Measurements from ENCODE around the gene ARID3A.
"Not testable (repeated sequence)": the region's sequence is repeated elsewhere in the genome, so short reads cannot be mapped to it uniquely, and the experiment has no call there.

Gene ARID3A

DNA sequence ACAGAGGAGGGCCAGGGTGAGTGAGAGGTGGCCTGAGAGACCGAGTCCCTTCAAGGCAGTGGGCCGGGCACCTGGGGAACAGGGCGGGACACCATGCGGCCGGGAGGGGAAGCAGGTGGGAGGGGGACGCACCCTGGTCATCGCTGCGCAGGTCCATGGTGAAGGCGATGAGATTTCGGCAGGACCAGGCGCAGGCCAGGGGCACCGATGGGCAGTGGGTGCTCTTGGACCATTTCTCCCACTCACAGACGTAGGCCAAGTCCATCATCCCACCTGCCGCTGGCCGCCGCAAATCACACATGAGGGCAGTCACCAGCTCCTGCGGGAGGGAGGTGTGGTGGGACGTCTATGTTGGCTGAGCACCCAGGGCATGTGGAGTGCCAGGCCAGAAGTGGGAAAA is 35.0 kb upstream of the ARID3A start:
- DNase-seq (ENCODE audit: insufficient read length, low spot score), result no peak
- FAIRE-seq, result no peak
- no peak for TF ChIP-seq POLR2A (IDR thresholded peaks at IDR 0.05; ENCODE audit: low read depth, low read length)
- TF ChIP-seq POU2F2 (IDR thresholded peaks at IDR 0.05; ENCODE audit: low read depth, low read length), result no peak
- no peak for TF ChIP-seq SPI1 (IDR thresholded peaks at IDR 0.05; ENCODE audit: low read depth, low read length)
- TF ChIP-seq PAX5 (IDR thresholded peaks at IDR 0.05; ENCODE audit: insufficient read depth, low read length, severe bottlenecking), result no peak
- TF ChIP-seq POLR2AphosphoS5 (IDR thresholded peaks at IDR 0.05; ENCODE audit: low read depth, low read length), result no peak

- DNase-seq (ENCODE audit: insufficient read length, low spot score); FAIRE-seq: not testable (repeated sequence)
These were observed 34.2 kb upstream of the ARID3A start for GRCh38 chr19:891421-892200.

DNA sequence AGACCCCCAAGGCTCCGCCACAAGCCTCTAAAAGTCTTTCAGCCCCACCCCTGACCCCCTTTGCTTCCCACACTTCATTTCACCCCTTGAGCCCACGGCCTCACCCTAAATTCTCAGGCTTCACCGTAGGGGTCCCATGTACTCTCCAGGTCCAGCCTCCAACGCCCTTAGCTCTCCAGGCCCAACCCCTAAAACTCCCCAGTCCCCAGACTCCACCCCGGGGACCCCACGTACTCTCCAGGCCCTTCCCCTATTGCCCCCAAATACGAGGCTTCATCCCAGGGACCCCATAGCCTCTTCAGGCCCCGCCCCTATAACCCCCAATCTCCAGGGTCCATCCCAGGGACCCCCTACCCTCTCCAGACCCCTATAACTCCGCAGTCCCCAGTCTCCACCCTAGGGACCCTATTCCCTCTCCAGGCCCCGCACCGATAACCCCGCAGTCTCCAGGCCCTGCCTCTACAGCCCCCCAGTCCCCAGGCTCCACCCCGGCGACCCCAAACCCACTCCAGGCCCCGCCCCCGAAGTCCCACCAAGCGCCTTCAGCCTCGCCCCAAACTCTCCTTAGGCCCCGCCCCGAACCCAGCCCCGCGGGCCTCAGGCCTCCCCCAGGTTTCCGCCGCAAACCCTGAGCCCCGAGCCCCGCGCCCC is 33.5 kb upstream of the ARID3A start:
- FAIRE-seq, result no peak
- no peak for DNase-seq (ENCODE audit: insufficient read length, low spot score)
- TF ChIP-seq POU2F2 (IDR thresholded peaks at IDR 0.05; ENCODE audit: low read depth, low read length), result no peak

GRCh38 chr19:892894-893689 is 32.7 kb upstream of the ARID3A start, which contains the start of the genes MED16 and RNU6-9:
Gene MED16, minus strand, starts transcription at chr19:893187. Its CDS starts 2,056 bp downstream, at chr19:891131.
Gene RNU6-9, plus strand, starts transcription at chr19:893484.
- FAIRE-seq (peak; percentile 94), DNase-seq (ENCODE audit: insufficient read length, low spot score) (peak; percentile 99)
- TF ChIP-seq PAX5 (IDR thresholded peaks at IDR 0.05; ENCODE audit: insufficient read depth, low read length, severe bottlenecking) (no peak), POLR2A (IDR thresholded peaks at IDR 0.05; ENCODE audit: low read depth, low read length) (no peak), SPI1 (IDR thresholded peaks at IDR 0.05; ENCODE audit: low read depth, low read length) (no peak), POLR2AphosphoS5 (IDR thresholded peaks at IDR 0.05; ENCODE audit: low read depth, low read length) (0 out of 2 replicates have a peak, but pooled peaks have one; percentile 51), POU2F2 (IDR thresholded peaks at IDR 0.05; ENCODE audit: low read depth, low read length) (peak; percentile 99), TAF1 (IDR thresholded peaks at IDR 0.05; ENCODE audit: low read depth, low read length) (0 out of 2 replicates have a peak, but pooled peaks have one; percentile 48)

DNA sequence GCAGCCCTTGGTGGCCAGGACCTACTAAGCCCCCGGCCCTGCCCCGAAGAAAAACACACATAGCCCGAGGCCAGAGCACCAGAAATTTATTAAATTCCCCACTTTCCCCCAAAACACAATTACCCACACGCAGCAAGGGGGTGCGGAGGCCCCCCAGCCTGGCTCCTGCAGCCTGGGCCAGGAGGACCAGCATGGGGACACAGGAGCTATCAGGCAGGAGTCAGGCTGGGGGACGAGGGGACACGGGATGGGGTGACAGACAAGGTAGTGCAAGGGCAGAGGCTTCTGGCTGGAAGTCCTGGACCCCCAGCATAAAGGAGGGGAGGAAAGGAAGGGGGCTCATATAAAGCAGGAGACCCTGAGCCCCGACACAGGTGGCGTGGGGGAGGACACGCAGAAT is 29.4 kb upstream of the ARID3A start:
- TF ChIP-seq POLR2A (IDR thresholded peaks at IDR 0.05; ENCODE audit: low read depth, low read length), result no peak
- no peak for TF ChIP-seq PAX5 (IDR thresholded peaks at IDR 0.05; ENCODE audit: insufficient read depth, low read length, severe bottlenecking)
- no peak for TF ChIP-seq TAF1 (IDR thresholded peaks at IDR 0.05; ENCODE audit: low read depth, low read length)
- TF ChIP-seq POU2F2 (IDR thresholded peaks at IDR 0.05; ENCODE audit: low read depth, low read length), result no peak
- TF ChIP-seq SPI1 (IDR thresholded peaks at IDR 0.05; ENCODE audit: low read depth, low read length), result no peak
- no peak for TF ChIP-seq POLR2AphosphoS5 (IDR thresholded peaks at IDR 0.05; ENCODE audit: low read depth, low read length)
- DNase-seq (ENCODE audit: insufficient read length, low spot score) (no peak), FAIRE-seq (no peak)

DNA sequence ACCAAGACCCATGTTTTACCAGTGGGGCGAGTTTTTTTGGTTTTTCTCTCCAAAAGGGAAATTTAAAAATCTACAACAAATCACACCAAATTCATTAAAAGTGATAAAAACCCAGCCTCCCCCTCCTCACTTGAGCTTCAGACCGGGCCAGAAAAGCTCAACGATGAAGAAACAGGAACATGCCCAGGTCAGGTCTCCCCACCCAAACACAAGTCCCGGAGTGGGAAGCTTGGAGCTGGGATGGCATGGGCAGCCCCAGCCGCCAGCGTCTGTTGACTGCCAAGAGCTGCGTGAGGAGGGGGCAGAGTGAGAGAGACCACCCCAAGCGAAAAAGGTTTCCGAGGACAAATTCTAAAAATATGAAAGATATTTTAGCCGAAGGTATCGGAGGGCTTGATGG is 28.8 kb upstream of the ARID3A start:
- TF ChIP-seq PAX5 (IDR thresholded peaks at IDR 0.05; ENCODE audit: insufficient read depth, low read length, severe bottlenecking) (no peak), POLR2A (IDR thresholded peaks at IDR 0.05; ENCODE audit: low read depth, low read length) (no peak), POLR2AphosphoS5 (IDR thresholded peaks at IDR 0.05; ENCODE audit: low read depth, low read length) (no peak), SPI1 (IDR thresholded peaks at IDR 0.05; ENCODE audit: low read depth, low read length) (no peak), POU2F2 (IDR thresholded peaks at IDR 0.05; ENCODE audit: low read depth, low read length) (no peak), TAF1 (IDR thresholded peaks at IDR 0.05; ENCODE audit: low read depth, low read length) (no peak)
- no peak for DNase-seq (ENCODE audit: insufficient read length, low spot score)
- no peak for FAIRE-seq

DNA sequence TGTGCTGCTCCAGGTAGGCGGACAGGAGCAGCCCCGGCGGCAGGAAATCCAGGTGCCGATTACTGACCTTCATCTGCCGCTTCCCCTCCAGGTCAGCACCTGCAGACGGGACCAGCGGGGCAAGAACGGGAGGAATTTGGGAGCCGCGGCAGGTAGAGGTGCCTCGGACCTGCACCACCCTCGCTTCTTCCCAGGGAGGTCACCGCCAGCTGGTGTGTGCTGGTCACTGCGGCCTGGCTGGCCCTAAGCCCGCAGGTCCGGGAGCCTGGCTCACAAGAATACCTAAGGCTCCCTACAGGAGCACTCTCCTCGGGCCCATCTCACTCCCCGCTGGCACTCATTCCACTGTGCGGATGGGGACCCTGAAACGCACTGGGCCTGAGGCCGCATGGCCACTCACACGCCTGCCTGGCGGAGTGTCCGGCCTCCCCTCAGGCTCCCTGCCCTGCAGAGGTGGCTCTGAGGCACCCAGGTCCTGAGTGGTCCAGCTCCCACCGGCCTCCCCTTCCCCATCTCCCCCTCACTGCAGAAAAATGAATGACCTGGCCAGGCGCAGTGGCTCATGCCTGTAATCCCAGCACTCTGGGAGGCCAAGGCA is 28.3 kb upstream of the ARID3A start:
- DNase-seq (ENCODE audit: insufficient read length, low spot score), result no peak
- no peak for FAIRE-seq
- TF ChIP-seq SPI1 (IDR thresholded peaks at IDR 0.05; ENCODE audit: low read depth, low read length) (no peak), POLR2AphosphoS5 (IDR thresholded peaks at IDR 0.05; ENCODE audit: low read depth, low read length) (no peak), POLR2A (IDR thresholded peaks at IDR 0.05; ENCODE audit: low read depth, low read length) (no peak), PAX5 (IDR thresholded peaks at IDR 0.05; ENCODE audit: insufficient read depth, low read length, severe bottlenecking) (no peak)

DNA sequence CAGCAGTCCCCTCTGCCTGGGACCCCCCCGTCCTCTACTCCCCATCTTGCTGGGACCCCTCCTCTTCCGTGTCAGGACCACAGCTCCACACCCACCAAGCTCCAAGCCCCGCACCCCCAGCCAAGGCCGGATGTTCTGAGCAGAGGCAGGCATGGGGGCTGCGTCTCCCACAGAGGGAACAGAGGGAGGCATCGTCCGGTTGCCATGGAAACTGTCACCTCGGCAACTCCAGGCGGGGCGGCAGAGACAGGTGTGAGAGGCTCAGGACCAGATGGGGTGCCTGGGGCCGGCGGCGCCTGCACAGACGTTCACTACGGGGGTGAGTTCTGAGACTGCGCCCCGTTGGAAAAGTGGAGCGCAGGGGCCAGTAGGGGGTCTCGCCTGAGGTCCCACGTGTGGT is 27.2 kb upstream of the ARID3A start:
- DNase-seq (ENCODE audit: insufficient read length, low spot score) (no peak), FAIRE-seq (no peak)
- TF ChIP-seq POLR2AphosphoS5 (IDR thresholded peaks at IDR 0.05; ENCODE audit: low read depth, low read length) (no peak), SPI1 (IDR thresholded peaks at IDR 0.05; ENCODE audit: low read depth, low read length) (no peak), POLR2A (IDR thresholded peaks at IDR 0.05; ENCODE audit: low read depth, low read length) (no peak)

- no peak for DNase-seq (ENCODE audit: insufficient read length, low spot score)
- no peak for FAIRE-seq
- TF ChIP-seq POU2F2 (IDR thresholded peaks at IDR 0.05; ENCODE audit: low read depth, low read length) (no peak), TAF1 (IDR thresholded peaks at IDR 0.05; ENCODE audit: low read depth, low read length) (no peak), POLR2A (IDR thresholded peaks at IDR 0.05; ENCODE audit: low read depth, low read length) (no peak), POLR2AphosphoS5 (IDR thresholded peaks at IDR 0.05; ENCODE audit: low read depth, low read length) (no peak), SPI1 (IDR thresholded peaks at IDR 0.05; ENCODE audit: low read depth, low read length) (no peak), PAX5 (IDR thresholded peaks at IDR 0.05; ENCODE audit: insufficient read depth, low read length, severe bottlenecking) (no peak)
These were observed 26.3 kb upstream of the ARID3A start for GRCh38 chr19:899336-900042.
